Loucy (cell line): Measurements from ENCODE around the gene TSEN15.
"Not testable (repeated sequence)": the region's sequence is repeated elsewhere in the genome, so short reads cannot be mapped to it uniquely, and the experiment has no call there.

ENCODE experiments used
- CTCF ChIP-seq: fragments of 200-600 bp; sonication (generic); conservative IDR thresholded peaks from 2 replicates; pipeline ENCODE4 v1.5.1; 2014; ENCODE audit warnings: mild to moderate bottlenecking, antibody characterized with exemption, low read length
- EZH2phosphoT487 ChIP-seq: fragments of 200-600 bp; IDR thresholded peaks from 2 replicates; pipeline ENCODE4 v1.6.1; 2018; ENCODE audit warnings: antibody characterized with exemption, mild to moderate bottlenecking, moderate library complexity, borderline replicate concordance

GRCh38 chr1:184047541-184047940 lies 4.0 kb upstream of the TSEN15 start:
- TF ChIP-seq CTCF, EZH2phosphoT487: not testable (repeated sequence)
